ENCODE results near the gene CCNK. TPM values are rescaled to one million over a fixed set of nuclear protein-coding genes. Genes with fewer than 3 reads are reported as not detected.

The CCNK gene
- total RNA-seq, 1 donor from 2014 or later, result 53.6 TPM

GRCh38 chr14:99534863-99535262 is 53.7 kb downstream of the CCNK start:
- H3K4me3 ChIP-seq, result no peak overlapping the region
- intact Hi-C loops (cut with DNase I), result no loop called here
- no peak for DNase-seq
- no peak overlapping the region for H3K27ac ChIP-seq
- H3K27me3 ChIP-seq (ENCODE audit: low read depth), result no peaks in the 10 kb centered on the region
- H3K4me1 ChIP-seq, result peaks cover 5% of the 10 kb centered on the region
- ATAC-seq, result peak in 1 of 2 donors; percentile 5
- H3K9me3 ChIP-seq, result no peaks in the 10 kb centered on the region
- no peaks in the 10 kb centered on the region for H3K36me3 ChIP-seq
- no peak for TF ChIP-seq CTCF (IDR thresholded peaks at IDR 0.05)

GRCh38 chr14:99535448-99535847 is 54.2 kb downstream of the CCNK start:
- intact Hi-C loops (cut with DNase I), result no loop called here
- H3K9me3 ChIP-seq, result no peaks in the 10 kb centered on the region
- no peaks in the 10 kb centered on the region for H3K27me3 ChIP-seq (ENCODE audit: low read depth)
- DNase-seq (no peak), ATAC-seq (no peak)
- H3K4me1 ChIP-seq, result peaks cover 5% of the 10 kb centered on the region
- H3K4me3 ChIP-seq, result no peak overlapping the region
- no peak overlapping the region for H3K27ac ChIP-seq
- no peaks in the 10 kb centered on the region for H3K36me3 ChIP-seq
- no peak for TF ChIP-seq CTCF (IDR thresholded peaks at IDR 0.05)

- no peak overlapping the region for H3K27ac ChIP-seq
Measured at GRCh38 chr14:99535908-99536778, 54.9 kb downstream of the CCNK start.

GRCh38 chr14:99537399-99537798 is 56.2 kb downstream of the CCNK start:
- no peaks in the 10 kb centered on the region for H3K36me3 ChIP-seq
- ATAC-seq (peak; percentile 63 to 82), DNase-seq (no peak)
- H3K27me3 ChIP-seq (ENCODE audit: low read depth), result no peaks in the 10 kb centered on the region
- no peaks in the 10 kb centered on the region for H3K9me3 ChIP-seq
- TF ChIP-seq CTCF (IDR thresholded peaks at IDR 0.05), result no peak
- intact Hi-C loops (cut with DNase I), result no loop called here
- H3K27ac ChIP-seq, result no peak overlapping the region
- H3K4me1 ChIP-seq, result peaks cover 18% of the 10 kb centered on the region
- no peak overlapping the region for H3K4me3 ChIP-seq

More at GRCh38 chr14:99535908-99536778, 54.9 kb downstream of the CCNK start:
- intact Hi-C loops (cut with DNase I), result no loop called here
- H3K4me3 ChIP-seq, result no peak overlapping the region
- TF ChIP-seq CTCF (IDR thresholded peaks at IDR 0.05), result no peak
- H3K27me3 ChIP-seq (ENCODE audit: low read depth), result no peaks in the 10 kb centered on the region
- no peaks in the 10 kb centered on the region for H3K36me3 ChIP-seq
- ATAC-seq, result no peak
- H3K9me3 ChIP-seq, result no peaks in the 10 kb centered on the region
- peaks cover 8% of the 10 kb centered on the region for H3K4me1 ChIP-seq
- no peak for DNase-seq

- DNase-seq (no peak), ATAC-seq (peak in 1 of 2 donors; percentile 1)
- Histone ChIP-seq H3K27ac (no peak overlapping the region), H3K4me3 (no peak overlapping the region), H3K9me3 (no peaks in the 10 kb centered on the region), H3K36me3 (no peaks in the 10 kb centered on the region), H3K27me3 (ENCODE audit: low read depth) (no peaks in the 10 kb centered on the region), H3K4me1 (peaks cover 18% of the 10 kb centered on the region)
- intact Hi-C loops (cut with DNase I), result no loop called here
- TF ChIP-seq CTCF (IDR thresholded peaks at IDR 0.05), result no peak
Measured at GRCh38 chr14:99538275-99538674, 57.1 kb downstream of the CCNK start.

Measured in lower lobe of right lung (tissue), 2 donors.